Hepatocyte (in vitro differentiated cells): ENCODE results near the gene MND1.

Experiments used
- CTCF ChIP-seq: fragments of 200-600 bp; sonication (generic); IDR thresholded peaks from 2 replicates; pipeline ENCODE4 v1.5.1; 2016; ENCODE audit warnings: antibody characterized with exemption, mild to moderate bottlenecking; ENCODE audit not compliant: poor library complexity
- EZH2 ChIP-seq: fragments of 200-600 bp; sonication (generic); IDR thresholded peaks from 2 replicates; pipeline ENCODE4 v1.6.1; 2016; ENCODE audit warnings: antibody characterized with exemption, mild to moderate bottlenecking, borderline replicate concordance

GRCh38 chr4:153428941-153429475, 84.5 kb downstream of the MND1 start:
- TF ChIP-seq CTCF (no peak), EZH2 (no peak)
